GM21360 (cell line): ENCODE measurements around the gene OBSCN.
A peak's percentile ranks its signal among the peaks of the same experiment; 100 is the strongest.

Experiments
- ATAC-seq: cut with Tn5 transposase; IDR thresholded peaks from one replicate; pipeline ENCODE4 v1.9.1; 2021; ENCODE audit warnings: mild to moderate bottlenecking, moderate library complexity; ENCODE audit not compliant: unreplicated experiment

OBSCN gene

DNA sequence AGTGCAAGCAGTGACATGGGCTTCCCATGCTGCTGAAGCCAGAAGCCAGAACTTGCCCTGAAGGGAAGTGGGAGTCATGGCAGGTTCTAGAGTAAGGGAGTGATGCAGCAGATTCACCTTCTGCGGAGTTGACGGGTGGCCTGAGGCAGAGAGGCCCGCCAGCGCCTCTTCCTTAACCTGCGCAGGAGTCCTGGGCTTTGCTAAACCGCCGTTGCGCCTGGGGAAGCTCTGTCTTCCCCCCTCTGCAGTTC is 67.3 kb downstream of the OBSCN start:
- ATAC-seq, result no peak

DNA sequence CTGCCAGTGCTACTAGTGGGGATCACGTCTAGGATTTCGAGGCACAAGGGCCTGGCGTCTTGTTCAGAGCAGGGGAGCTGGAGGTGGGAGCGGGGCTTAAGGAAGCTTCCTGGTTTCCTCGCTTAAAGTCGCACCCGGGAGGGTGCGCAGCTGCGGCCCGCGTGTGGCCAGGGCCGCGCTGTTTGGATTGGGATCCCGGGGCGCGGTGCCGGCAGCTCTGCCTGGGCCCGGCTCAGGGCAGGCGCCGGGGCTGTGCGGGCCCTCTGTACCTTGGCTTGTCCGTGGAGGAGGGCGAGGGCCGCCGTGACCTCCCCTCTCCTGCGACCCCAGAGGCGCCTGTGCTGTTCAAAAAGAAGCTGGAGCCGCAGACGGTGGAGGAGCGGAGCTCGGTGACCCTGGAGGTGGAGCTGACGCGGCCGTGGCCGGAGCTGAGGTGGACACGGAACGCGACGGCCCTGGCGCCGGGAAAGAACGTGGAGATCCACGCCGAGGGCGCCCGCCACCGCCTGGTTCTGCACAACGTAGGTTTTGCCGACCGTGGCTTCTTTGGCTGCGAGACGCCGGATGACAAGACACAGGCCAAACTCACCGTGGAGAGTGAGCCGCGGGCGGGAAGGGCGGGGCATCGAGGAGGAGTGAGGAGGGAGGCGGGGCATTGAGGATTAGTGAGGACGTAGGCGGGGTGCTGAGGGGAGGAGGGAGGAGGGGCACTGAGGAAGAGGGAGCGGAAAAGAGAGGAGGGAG is 67.8 kb downstream of the OBSCN start:
- peak; percentile 51 for ATAC-seq

DNA sequence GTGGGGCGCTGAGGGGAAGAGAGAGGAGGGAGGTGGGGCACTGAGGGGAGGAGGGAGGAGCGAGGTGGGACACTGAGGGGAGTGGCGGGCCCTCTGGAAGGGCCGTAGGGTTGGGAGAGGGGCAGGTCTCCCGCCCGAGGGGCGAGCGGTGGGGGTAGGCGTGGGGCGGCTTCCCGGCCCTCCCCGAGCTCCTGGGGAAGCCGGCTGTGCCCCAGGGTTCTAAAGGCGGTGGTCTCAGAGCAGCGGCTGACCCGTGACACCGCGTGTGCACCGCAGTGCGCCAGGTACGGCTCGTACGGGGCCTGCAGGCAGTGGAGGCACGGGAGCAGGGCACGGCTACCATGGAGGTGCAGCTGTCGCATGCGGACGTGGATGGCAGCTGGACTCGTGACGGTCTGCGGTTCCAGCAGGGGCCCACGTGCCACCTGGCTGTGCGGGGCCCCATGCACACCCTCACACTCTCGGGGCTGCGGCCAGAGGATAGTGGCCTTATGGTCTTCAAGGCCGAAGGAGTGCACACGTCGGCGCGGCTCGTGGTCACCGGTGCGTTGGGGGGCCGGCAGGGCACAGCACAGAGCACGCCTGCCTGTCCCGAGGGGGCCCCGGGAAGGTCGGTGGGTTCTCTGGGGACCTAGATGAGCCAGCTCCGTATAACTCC is 68.5 kb downstream of the OBSCN start:
- no peak for ATAC-seq

DNA sequence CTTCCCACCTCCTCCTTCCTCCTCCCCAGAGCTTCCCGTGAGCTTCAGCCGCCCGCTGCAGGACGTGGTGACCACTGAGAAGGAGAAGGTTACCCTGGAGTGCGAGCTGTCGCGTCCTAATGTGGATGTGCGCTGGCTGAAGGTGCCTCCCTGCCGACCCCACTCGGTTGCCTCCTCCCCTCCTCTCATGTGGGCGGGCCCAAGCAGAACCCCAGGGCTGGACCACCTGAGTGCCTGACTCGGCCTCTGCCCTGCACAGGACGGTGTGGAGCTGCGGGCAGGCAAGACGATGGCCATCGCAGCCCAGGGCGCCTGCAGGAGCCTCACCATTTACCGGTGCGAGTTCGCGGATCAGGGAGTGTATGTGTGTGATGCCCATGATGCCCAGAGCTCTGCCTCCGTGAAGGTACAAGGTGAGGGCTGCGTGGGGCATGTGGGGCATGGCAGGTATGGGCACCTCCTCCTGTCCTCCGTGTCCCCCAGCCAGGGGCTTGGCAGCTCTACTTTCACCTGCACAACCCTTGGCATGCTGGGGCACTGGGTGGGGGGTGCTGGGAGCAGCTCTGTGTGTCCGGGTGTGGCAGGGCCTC is 69.2 kb downstream of the OBSCN start:
- no peak for ATAC-seq

DNA sequence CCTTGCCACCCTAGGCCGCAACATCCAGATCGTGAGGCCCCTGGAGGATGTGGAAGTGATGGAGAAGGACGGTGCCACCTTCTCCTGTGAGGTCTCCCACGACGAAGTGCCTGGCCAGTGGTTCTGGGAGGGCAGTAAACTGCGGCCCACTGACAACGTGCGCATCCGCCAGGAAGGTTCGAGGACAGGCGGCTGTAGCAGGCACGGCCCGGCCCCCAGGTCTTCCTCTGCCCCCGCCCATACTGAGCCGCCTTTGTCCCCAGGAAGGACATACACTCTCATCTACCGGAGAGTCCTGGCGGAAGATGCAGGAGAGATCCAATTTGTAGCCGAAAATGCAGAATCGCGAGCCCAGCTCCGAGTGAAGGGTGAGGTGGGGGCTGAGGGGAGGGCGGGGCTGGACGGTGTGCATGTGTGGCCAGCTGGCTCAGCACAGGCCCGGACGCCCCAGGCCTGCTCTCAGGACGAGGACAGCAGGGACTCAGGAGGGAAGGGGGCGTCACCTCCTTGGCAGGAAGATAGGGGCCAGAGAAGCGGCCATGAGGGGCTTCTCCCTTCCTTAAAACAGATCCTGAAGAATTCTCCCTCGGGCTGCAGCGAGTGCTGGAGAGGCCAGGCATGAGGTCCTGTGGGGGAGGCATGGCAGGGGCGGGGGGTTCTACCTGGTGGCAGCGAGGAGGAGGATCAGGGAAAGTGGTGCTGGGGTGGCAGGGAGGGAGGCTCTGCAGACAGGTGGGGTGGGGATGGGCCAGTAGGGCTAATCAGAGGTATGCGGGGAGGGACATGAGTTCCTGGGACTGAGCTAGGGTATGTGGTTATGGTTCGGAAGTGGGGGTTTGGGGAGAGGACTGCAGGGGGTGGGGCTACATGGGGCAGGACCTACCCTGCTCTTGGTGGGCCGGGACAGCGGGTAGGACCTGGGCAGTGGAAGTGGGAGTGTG is 69.9 kb downstream of the OBSCN start:
- no peak for ATAC-seq

DNA sequence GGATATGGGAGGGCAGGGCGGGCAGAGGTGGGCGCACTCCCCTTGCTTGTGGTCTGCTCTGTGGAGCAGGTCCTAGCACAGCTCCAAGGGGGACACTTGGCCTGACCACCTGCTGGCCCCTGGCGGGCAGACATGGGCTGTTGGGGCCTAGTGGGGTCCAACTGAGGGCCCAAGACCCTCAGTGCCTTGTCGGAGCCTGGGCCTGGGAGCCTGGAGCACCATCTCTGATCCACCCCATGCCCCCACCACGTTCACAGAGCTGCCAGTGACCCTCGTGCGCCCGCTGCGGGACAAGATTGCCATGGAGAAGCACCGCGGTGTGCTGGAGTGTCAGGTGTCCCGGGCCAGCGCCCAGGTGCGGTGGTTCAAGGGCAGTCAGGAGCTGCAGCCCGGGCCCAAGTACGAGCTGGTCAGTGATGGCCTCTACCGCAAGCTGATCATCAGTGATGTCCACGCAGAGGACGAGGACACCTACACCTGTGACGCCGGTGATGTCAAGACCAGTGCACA is 70.6 kb downstream of the OBSCN start:
- ATAC-seq, result no peak

DNA sequence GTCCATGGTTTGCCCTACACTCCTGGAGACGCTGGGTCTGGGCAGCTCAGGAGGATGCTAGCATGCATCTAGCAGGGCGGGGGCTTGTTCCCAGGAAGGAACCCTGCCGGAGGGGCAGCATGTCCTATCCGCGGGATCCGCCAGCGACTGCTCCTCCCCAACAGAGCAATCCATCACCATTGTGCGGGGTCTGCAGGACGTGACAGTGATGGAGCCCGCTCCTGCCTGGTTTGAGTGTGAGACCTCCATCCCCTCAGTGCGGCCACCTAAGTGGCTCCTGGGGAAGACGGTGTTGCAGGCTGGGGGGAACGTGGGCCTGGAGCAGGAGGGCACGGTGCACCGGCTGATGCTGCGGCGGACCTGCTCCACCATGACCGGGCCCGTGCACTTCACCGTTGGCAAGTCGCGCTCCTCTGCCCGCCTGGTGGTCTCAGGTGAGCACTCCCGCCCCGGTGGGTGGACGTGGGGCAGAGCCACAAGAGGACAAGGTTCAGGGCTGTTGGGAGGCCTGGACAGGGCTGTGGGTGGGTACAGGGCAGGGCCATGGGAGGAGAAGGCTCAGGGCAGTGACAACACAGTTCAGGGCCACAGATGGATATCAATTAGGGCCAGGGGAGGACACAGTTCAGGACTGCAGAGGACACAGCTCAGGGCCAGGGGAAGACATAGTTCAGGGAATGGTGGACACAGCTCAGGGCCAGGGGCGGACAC is 71.3 kb downstream of the OBSCN start:
- ATAC-seq, result no peak

DNA sequence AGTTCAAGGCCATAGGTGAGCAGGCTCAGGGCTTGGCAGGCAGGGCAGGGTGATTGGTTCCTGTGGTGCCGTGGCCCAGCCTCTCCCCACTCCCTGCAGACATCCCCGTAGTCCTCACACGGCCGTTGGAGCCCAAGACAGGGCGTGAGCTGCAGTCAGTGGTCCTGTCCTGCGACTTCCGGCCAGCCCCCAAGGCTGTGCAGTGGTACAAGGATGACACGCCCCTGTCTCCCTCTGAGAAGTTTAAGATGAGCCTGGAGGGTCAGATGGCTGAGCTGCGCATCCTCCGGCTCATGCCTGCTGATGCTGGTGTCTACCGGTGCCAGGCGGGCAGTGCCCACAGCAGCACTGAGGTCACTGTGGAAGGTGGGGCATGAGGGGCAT is 71.9 kb downstream of the OBSCN start:
- no peak for ATAC-seq

DNA sequence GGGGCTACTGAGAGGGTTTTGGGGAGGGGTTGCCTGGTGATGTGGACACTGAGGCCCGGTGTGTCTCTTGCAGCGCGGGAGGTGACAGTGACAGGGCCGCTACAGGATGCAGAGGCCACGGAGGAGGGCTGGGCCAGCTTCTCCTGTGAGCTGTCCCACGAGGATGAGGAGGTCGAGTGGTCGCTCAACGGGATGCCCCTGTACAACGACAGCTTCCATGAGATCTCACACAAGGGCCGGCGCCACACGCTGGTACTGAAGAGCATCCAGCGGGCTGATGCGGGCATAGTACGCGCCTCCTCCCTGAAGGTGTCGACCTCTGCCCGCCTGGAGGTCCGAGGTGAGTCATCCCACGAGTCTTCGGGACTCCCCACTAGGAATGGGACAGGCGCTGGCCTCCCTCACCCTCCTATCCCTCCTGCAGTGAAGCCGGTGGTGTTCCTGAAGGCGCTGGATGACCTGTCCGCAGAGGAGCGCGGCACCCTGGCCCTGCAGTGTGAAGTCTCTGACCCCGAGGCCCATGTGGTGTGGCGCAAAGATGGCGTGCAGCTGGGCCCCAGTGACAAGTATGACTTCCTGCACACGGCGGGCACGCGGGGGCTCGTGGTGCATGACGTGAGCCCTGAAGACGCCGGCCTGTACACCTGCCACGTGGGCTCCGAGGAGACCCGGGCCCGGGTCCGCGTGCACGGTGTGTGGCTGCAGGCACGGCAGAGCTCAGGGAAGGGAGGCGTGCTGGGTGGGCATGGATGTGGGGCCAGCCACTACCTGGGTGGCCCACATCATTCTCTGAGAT is 72.5 kb downstream of the OBSCN start:
- no peak for ATAC-seq

DNA sequence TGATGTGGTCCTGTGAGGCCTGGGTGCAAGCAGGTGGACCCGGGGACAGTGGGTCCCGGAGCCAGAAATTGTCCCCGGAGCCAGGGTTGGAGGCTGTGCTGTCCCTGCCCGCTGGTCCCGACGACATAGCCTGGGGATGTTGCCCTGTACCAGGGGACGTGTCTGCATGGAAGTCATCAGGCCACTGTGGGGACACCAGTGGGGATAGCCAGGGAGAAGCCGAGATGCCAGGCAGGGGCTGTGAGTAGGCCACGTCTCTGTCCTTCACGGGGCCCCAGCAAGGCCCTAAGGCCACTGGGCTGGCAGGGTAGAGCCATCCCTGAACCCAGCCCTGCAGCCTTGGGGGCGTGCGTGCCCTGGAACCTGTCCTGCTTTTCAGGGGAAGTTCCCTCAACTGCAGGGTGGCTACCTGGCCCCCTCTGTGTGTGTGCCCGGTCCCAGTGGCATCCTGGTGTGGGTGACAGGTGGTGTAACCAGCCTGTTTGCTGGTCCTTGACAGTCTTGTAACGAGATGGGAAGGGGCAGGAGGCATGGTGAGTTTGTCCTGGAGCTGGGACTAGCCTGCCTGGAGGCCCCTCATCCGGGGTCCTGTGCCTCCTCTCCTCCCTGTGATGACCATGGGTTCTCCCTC is 73.2 kb downstream of the OBSCN start:
- ATAC-seq, result no peak

DNA sequence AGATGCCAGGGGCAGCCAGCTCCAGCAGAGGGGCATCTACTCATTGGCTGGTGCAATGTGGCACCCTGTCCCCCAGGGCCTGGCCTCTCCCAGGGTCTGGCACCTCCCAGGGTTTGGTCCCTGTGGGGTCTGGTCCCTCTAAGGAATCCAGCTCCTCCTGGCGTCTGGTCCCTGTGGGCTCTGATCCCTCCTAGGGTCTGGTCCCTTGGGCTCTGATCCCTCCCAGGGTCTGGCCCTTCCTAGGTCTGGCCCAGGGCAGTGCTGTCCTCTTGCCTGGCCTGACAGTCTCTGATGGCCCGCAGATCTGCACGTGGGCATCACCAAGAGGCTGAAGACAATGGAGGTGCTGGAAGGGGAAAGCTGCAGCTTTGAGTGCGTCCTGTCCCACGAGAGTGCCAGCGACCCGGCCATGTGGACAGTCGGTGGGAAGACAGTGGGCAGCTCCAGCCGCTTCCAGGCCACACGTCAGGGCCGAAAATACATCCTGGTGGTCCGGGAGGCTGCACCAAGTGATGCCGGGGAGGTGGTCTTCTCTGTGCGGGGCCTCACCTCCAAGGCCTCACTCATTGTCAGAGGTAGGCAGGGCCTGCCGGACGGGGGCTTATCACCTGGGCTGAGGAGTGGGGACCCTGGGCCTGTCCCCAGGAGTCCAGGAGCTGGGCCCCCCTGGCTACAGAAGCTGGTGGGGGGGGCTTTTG is 73.9 kb downstream of the OBSCN start:
- no peak for ATAC-seq

DNA sequence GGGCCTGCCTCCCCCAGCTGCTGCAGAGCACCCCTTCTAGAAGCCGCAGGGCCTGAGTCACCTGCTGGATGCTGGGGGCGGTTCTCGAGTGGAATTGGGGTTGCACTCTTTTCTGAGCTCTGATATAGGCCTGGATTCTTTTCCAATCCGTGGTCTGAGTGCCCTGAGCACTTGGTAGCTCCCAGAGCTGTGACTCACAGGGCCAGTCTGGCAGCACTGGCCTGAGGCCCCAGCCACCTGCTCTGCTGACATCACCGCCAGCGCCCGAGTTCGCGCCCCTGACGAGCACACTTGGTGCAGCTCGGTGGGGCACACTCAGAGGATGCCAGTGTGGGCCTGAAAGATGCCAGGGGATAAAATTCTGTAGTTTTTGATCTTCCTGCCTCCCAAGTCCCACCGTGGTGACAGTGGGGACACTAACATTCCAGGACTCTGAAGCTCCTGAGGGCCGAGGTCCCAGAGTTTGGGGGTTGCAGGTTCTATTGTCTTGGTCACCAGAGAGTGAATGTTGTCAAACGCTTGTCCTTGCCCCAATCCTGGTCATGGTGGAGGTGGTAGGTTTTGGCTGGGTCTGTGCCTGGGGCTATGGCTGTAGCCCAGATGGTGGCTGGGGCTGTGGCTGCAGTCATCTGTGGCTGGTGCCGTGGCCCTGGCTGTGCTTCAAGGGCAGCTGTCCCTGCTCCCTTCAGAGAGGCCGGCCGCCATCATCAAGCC is 74.6 kb downstream of the OBSCN start:
- no peak for ATAC-seq

DNA sequence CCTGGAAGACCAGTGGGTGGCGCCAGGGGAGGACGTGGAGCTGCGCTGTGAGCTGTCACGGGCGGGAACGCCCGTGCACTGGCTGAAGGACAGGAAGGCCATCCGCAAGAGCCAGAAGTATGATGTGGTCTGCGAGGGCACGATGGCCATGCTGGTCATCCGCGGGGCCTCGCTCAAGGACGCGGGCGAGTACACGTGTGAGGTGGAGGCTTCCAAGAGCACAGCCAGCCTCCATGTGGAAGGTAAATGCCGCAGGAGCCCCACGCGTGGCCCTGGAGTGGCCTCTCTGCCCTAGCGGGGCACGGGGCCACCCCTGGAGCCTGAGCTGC is 75.2 kb downstream of the OBSCN start:
- no peak for ATAC-seq

DNA sequence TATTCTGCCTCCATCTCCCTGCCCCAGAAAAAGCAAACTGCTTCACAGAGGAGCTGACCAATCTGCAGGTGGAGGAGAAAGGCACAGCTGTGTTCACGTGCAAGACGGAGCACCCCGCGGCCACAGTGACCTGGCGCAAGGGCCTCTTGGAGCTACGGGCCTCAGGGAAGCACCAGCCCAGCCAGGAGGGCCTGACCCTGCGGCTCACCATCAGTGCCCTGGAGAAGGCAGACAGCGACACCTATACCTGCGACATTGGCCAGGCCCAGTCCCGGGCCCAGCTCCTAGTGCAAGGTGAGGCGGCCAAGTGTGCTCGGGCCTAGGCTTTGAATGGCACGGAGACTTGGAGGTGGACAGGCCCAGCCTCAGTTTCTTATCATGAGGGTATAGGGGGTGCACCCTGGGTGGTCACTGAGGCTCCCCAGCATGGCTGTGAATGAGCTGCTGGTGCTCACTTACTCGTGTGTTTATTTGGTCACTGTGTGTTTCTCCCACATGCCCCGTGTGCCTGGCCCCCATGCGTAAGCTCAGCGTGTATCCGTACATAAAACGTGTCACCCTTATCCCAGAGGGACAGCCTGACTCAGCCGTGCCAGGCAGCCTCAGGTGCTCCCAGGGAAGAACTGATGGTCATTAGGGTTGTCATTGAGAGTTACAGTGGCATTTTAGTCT is 75.8 kb downstream of the OBSCN start:
- ATAC-seq, result no peak

DNA sequence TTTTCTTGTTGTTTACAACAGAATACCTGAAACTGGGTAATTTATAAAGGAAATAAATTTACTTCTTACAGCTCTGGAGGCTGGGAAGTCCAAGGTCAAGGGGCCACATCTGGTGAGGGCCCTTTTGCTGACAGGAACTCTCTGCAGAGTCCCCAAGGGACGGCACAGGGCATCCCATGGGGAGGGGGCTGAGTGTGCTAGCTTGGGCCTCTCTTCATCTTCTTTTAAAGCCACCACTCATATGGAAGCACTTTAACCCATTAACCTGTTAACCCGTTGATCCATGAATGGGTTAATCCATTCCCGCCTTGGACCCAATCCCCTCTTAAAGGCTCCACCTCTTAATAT is 76.3 kb downstream of the OBSCN start:
- no peak for ATAC-seq

DNA sequence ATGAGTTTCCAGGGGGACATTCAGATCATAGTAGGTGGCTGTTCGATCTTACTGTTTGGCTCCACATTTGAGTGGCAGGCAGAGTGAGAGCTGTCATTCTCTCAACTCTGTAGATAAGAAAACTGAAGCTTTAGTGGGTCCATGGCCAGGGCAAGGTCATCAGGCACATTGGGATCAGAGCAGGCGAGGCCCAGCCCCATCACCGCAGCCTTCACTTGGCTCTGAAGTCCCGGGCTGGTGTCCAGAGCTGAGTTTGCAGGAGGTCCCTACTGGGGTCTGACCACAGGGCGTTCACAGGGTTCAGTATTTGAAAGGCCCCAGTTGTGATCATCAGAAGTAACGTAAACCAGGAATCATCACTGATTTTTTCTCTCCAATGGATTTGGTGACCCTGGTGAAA is 76.7 kb downstream of the OBSCN start:
- ATAC-seq, result no peak

DNA sequence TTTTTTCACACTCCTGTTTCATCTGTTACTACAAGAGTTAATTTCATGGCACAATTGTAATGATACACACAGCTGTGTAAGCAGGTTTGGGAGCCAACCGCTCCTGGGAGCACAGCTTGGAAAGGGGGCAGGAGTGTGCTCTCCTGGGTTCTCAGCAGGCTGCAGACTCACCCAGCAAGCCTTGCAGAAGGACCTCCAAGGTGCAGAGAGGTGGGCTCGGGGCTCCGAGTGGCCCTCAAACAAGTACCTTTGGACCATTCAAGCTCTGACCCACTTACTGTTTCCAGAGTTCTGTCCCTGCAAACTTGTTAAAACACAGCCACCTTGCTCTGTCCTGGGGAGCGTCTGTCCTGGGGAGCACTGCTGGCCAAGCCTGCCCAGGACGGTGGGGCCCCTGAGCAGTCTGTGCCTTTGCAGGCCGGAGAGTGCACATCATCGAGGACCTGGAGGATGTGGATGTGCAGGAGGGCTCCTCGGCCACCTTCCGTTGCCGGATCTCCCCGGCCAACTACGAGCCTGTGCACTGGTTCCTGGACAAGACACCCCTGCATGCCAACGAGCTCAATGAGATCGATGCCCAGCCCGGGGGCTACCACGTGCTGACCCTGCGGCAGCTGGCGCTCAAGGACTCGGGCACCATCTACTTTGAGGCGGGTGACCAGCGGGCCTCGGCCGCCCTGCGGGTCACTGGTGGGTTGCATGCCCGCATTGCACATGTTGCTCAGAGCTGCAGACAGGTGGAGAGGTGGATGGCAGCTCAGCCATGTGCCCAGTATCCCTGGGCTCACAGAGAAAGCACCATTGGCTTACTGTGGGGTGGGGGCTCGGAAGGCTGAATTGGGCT is 78.0 kb downstream of the OBSCN start:
- no peak for ATAC-seq
